Measurements from ENCODE around the gene SH2D5. TPM values are rescaled to one million over a fixed set of nuclear protein-coding genes. Genes with fewer than 3 reads are reported as not detected.
A peak's percentile ranks its signal among the peaks of the same experiment; 100 is the strongest.

The SH2D5 gene
- polyA plus RNA-seq, 1 donor from 2014 or later = 14.1 TPM

DNA sequence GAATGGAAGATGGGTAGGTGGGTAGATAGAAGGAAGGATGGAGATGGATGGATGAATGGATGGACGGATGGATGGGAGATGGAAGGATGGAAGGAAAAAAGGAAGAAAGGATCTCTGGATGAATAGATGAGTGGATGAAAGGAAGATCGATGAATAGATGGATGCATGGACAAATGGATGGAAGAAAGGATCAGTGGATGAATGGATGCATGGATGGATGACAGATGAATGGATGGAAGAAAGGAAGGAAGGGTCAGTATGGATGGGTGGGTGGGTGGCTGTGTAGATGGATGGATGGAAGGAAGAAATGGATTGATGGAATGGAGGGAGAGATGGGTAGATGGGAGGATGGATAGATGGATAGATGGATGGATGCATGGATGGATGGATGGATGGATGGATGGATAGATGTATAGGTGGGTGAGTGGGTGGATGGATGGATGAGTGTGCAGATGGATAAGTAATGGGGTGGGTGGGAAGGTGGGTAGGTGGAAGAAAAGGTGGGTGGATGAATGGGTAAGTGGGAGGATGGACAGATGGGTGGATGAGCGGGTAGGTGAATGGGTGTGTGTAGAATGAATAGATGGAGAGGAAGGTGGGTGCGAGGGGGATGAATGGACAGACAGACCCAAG is 29.3 kb downstream of the SH2D5 start:
- Histone ChIP-seq H3K4me2 (ENCODE audit: low read length) (no peak overlapping the region), H3K27me3 (ENCODE audit: insufficient read depth, low read depth, low read length) (no peaks in the 10 kb centered on the region), H3K4me3 (ENCODE audit: low read length) (no peak overlapping the region), H3K9me3 (ENCODE audit: low read length) (no peaks in the 10 kb centered on the region), H3F3A (ENCODE audit: insufficient read depth, low read length, poor library complexity, severe bottlenecking) (no peaks in the 10 kb centered on the region), H3K9me2 (ENCODE audit: insufficient read depth, low read length) (no peaks in the 10 kb centered on the region), H3K36me3 (ENCODE audit: insufficient read depth, low read length) (no peaks in the 10 kb centered on the region), H3K79me2 (replicated peaks; ENCODE audit: insufficient read depth, low read length) (no peaks in the 10 kb centered on the region), H3K27ac (ENCODE audit: low read length) (no peak overlapping the region), H3K9ac (ENCODE audit: low read length) (no peak overlapping the region), H4K20me1 (ENCODE audit: insufficient read depth) (no peaks in the 10 kb centered on the region), H2AFZ (ENCODE audit: low read depth, low read length) (no peak overlapping the region)
- TF ChIP-seq POLR2AphosphoS5 (IDR thresholded peaks at IDR 0.05) (no peak), MXI1 (conservative IDR thresholded peaks at IDR 0.05; ENCODE audit: poor library complexity, severe bottlenecking) (no peak), SMC3 (conservative IDR thresholded peaks at IDR 0.05; ENCODE audit: poor library complexity) (no peak), TAF1 (IDR thresholded peaks at IDR 0.05; ENCODE audit: low read depth) (no peak), EP300 (conservative IDR thresholded peaks at IDR 0.05; ENCODE audit: poor library complexity, severe bottlenecking) (no peak), RAD21 (conservative IDR thresholded peaks at IDR 0.05) (no peak), EZH2 (IDR thresholded peaks at IDR 0.05; ENCODE audit: borderline replicate concordance, insufficient read depth, low read length, poor library complexity, severe bottlenecking) (no peak)
- TF ChIP-seq, protein P1, sequence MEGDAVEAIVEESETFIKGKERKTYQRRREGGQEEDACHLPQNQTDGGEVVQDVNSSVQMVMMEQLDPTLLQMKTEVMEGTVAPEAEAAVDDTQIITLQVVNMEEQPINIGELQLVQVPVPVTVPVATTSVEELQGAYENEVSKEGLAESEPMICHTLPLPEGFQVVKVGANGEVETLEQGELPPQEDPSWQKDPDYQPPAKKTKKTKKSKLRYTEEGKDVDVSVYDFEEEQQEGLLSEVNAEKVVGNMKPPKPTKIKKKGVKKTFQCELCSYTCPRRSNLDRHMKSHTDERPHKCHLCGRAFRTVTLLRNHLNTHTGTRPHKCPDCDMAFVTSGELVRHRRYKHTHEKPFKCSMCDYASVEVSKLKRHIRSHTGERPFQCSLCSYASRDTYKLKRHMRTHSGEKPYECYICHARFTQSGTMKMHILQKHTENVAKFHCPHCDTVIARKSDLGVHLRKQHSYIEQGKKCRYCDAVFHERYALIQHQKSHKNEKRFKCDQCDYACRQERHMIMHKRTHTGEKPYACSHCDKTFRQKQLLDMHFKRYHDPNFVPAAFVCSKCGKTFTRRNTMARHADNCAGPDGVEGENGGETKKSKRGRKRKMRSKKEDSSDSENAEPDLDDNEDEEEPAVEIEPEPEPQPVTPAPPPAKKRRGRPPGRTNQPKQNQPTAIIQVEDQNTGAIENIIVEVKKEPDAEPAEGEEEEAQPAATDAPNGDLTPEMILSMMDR (IDR thresholded peaks at IDR 0.05; ENCODE audit: poor library complexity, severe bottlenecking) = no peak
- TF ChIP-seq, protein P2, sequence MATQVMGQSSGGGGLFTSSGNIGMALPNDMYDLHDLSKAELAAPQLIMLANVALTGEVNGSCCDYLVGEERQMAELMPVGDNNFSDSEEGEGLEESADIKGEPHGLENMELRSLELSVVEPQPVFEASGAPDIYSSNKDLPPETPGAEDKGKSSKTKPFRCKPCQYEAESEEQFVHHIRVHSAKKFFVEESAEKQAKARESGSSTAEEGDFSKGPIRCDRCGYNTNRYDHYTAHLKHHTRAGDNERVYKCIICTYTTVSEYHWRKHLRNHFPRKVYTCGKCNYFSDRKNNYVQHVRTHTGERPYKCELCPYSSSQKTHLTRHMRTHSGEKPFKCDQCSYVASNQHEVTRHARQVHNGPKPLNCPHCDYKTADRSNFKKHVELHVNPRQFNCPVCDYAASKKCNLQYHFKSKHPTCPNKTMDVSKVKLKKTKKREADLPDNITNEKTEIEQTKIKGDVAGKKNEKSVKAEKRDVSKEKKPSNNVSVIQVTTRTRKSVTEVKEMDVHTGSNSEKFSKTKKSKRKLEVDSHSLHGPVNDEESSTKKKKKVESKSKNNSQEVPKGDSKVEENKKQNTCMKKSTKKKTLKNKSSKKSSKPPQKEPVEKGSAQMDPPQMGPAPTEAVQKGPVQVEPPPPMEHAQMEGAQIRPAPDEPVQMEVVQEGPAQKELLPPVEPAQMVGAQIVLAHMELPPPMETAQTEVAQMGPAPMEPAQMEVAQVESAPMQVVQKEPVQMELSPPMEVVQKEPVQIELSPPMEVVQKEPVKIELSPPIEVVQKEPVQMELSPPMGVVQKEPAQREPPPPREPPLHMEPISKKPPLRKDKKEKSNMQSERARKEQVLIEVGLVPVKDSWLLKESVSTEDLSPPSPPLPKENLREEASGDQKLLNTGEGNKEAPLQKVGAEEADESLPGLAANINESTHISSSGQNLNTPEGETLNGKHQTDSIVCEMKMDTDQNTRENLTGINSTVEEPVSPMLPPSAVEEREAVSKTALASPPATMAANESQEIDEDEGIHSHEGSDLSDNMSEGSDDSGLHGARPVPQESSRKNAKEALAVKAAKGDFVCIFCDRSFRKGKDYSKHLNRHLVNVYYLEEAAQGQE (IDR thresholded peaks at IDR 0.05; ENCODE audit: borderline replicate concordance) = no peak

DNA sequence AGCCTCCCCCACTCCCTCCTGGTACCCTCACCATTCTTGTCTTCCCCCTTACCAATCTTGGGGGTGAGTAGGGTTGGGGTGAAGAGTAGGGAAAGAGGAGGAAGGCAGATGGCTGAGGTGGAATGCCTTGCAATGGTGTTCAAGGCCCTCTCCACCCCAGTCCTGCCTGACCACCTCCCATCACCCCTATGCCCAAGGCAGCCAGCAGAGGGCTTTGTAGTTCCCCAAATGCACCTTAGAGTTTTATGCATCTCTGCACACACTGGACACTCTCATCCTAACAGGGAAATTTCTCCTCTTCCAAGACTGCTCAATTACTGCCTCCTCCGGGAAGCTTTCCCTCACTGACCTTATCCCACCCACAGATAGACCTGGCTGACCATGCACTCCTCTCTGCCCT is 30.1 kb downstream of the SH2D5 start:
- Histone ChIP-seq H3K27ac (ENCODE audit: low read length) (no peak overlapping the region), H3F3A (ENCODE audit: insufficient read depth, low read length, poor library complexity, severe bottlenecking) (no peaks in the 10 kb centered on the region), H3K4me3 (ENCODE audit: low read length) (no peak overlapping the region), H3K27me3 (ENCODE audit: insufficient read depth, low read depth, low read length) (no peaks in the 10 kb centered on the region), H2AFZ (ENCODE audit: low read depth, low read length) (no peak overlapping the region), H3K9me2 (ENCODE audit: insufficient read depth, low read length) (no peaks in the 10 kb centered on the region), H4K20me1 (ENCODE audit: insufficient read depth) (no peaks in the 10 kb centered on the region), H3K79me2 (replicated peaks; ENCODE audit: insufficient read depth, low read length) (no peaks in the 10 kb centered on the region), H3K9me3 (ENCODE audit: low read length) (no peaks in the 10 kb centered on the region), H3K36me3 (ENCODE audit: insufficient read depth, low read length) (no peaks in the 10 kb centered on the region), H3K9ac (ENCODE audit: low read length) (no peak overlapping the region), H3K4me2 (ENCODE audit: low read length) (no peak overlapping the region)
- TF ChIP-seq, protein P1 (IDR thresholded peaks at IDR 0.05; ENCODE audit: poor library complexity, severe bottlenecking) = peak; percentile 22
- TF ChIP-seq SMC3 (conservative IDR thresholded peaks at IDR 0.05; ENCODE audit: poor library complexity) = peak; percentile 15
- TF ChIP-seq RAD21 (conservative IDR thresholded peaks at IDR 0.05) = no peak
